Renal cortical epithelial cell (primary cell): ENCODE results near the gene DLL1. TPM values are rescaled to one million over a fixed set of nuclear protein-coding genes. Genes with fewer than 3 reads are reported as not detected.

Experiments
- DNase-seq: peaks from one replicate; pipeline ENCODE4 v3.0.0-alpha.2; 2011; ENCODE audit warnings: low read depth
- total RNA-seq: library from RNA; depleted of rRNA; stranded (reverse); fragments of >200 nt; gene quantifications from 2 replicates; pipeline ENCODE4 v1.2.3, GENCODE V29; 2014

DLL1 gene
- total RNA-seq, 1 donor from 2014 or later: 0.15 TPM

DNA sequence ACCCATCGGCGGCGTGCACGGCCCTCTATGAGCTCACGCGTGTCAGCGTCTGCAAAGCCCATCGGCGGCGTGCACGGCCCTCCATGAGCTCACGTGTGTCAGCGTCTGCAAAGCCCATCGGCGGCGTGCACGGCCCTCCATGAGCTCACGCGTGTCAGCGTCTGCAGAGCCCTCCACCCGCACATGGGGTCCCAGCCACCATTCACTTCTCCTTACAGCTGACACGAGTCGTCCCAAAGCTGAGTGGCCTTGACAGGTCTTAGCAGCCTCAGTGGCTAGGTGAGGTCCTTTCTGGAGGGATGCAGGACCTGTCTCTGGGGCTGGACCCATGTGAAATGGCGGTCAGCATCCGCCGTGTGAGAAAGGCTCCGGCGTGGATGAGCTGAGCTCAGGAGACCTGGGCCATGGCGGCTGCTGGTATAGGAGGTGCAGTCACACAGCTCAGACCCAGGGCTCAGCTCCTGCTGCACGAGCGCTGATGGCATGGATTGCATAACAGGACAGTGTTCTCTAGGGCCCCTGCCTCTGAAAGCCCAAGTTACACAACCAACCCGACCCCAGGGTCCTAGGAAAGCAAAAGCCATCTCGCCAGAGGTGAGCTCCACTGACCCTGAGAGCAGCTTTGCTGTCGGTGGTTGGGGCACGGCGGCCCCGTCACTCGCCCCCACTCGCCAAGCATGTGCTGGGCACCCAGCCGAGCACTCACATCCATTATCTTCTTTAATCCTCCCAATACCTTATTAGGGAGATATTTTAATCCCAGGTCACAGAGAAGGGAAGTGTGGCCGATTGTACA lies 38.9 kb downstream of the DLL1 start:
- no peak for DNase-seq

DNA sequence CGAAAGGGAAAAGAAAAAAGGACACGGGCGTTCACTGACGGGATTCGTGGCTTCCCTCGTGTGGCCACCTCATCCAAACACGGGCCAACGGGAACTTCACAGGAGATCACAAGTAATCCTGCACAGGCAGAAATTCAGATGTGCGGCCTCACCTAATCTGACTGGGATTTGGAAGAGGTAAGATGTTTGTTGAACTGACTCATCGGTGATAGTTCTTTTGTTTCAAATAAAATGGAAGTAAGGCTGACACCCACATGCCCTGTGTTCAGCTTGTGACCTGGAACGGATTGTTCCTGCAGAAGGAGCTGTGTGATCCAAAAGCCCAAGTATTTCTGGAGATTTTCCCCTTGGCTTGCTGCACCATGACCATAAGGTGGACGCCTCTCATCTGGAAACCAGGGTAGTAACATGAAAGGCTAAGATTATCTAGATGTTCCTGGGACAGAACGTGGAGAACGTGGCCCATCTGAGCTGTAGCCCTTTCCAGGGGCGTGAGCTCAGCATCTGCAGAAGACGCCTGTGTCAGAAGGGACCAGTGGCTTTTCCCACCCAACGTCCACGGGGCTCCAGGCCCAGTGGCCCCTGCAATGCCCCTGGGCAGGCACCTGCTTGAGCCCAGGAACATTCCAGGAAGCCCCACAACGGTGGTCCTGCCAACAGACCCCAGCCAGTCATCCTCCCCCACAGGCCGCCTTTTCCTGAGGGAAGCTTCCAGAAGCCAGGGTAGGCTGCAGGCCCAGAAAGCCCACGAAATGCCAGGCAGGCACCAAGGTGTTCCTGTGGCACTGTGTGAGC lies 39.7 kb downstream of the DLL1 start:
- no peak for DNase-seq

DNA sequence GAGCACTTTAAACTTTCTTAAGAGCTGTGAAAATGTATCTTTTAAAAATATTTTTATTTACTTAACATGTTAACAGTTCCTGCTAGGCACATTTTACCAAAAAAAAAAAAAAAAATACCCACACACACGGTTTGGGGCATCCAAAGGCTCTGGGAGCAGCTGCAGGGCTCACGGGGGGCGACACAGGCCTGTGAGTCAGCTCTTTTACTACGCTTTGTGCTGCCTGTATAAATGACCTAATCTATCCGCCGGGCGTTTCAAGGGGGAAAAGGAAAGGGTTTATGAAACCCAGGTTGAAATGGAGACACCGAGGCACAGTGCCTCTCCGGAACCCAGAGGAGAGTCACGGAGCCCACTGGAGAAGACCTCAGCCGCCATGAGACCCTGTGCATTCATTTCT lies 40.4 kb downstream of the DLL1 start:
- DNase-seq: no peak

DNA sequence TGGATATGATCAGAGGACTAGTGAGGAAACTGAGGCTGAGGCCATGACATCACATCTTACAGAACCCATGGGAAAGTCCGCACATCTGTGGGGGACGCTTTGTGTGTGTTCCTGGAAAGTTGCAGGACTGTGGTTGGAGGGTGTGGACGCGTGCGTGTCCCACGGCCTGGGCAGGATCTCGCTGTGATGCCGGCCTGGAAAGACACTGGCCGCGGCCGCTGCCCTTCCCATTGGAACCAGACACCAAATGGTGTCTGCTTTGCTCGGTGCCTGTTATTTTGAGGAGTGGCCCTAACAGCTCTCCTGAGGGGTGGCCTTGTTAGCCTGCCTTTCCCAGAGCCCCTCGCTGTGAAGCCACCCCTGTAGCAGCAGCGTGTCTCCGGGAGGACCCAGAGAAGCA lies 41.1 kb downstream of the DLL1 start:
- DNase-seq: no peak

DNA sequence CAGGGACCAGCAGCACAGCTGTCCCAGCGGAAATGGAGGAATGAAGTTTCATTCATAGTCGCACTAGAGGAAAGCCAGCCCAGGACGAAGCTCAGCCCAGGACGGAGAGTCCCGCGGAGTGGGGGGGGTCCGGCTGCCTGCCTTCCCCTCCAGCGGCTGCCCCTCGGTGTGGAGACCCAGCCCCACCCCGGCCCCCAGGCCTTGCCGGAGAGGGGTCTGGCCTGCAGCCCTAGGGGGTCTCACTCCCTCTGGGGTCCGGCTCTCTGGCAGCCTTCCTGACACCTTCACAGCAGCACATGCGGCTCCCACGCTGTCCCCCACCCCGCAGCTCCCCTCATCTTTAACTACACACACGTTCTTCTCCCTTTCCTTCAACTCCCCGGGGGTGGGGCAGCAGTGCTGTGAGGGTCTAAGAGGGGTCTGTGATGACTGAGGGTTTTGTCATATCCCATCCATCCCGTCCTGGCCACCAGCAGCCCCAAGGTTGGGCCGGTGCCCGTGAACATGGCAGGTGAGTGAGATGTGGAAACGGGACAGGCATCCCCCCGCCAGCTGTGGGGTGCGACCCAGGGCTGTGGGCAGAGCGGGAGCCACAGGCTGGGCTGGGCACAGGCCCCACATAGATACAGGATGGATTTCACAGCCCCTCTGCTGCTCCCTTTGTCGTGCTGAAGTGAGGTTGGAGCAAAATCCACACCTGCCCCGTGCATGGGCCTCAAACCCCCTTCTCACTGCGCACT lies 41.8 kb downstream of the DLL1 start:
- no peak for DNase-seq

DNA sequence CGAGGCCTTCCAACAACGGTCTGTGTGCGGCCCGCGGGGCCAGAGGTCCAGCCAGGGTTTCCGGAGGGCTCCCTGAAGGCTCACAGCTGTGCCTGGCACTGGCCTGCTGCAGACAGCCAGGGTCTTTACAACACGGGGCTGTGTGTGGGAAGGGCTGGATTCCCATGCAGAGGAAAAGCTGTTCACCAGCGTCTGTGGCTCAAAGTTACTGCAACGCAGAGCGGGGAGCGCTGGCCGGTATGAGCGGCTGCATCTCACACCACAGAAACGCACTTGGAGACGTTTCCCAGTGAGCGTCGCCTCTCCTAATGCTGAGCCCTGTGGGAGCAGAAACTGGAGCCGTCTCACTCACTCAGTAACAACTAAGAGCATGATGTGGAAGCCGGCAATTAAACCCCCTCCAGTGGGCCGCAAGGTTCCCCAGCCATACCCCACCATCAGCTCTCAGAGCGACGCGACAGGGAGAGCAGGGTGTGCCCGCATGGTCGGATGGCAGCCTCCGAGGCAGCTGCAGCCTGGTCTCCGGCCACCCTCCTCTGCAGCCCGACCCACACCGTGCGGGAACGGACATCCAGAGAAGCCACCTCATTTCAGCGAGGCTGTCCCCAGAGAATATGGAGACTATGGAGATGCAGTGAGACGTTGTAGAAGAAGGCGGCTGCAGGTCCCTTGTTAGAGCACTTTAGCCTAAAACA lies 42.6 kb downstream of the DLL1 start:
- no peak for DNase-seq

DNA sequence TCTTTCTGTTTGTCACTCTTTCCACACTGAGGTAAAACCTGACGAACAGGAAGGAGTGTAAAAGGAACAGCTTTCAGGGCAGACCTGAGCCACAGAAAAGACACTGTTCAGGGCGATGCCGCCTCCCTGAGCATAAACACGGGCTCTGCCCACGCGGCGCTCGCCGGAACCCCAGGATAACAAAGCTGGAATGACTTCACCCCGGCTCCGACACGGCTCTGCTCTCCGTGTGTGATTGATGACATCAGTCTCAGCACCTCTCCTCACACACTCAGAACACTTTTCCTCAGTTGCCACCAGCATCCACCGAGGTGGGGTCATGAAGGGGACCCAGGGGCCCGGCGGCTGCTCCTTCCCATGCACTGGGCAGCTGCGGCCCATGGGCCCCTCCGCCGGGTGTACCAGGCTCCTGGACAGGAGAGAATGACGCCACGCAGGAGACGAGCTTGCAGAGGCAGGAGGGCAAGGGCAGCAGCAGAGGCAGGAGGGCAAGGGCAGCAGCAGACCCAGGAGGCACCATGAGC lies 43.6 kb downstream of the DLL1 start:
- no peak for DNase-seq

DNA sequence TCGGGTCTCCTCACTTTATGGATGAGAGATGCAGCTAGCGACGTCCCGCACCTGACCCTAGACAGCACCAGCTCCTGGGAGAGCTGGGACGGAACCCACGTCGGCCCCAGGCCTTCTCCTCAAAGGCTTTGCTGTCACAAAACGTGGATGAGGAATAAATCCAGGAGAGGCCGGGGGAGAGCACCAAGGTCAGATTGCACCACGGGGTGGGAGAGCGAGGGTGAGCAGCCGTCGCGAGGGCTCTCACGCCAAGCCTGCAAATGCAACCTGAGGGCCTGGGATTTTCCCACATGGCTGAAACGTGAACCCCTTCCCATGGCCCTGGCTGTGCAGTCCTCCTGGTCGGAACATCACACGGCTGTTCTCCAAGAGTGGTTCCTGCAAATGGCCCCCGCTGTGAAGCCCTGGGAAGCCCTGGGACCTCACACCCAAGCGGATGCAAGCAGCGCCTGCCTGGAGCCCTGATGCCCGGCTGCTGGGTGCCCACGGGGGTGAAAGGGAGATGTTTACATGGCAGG lies 45.3 kb downstream of the DLL1 start:
- DNase-seq: no peak

DNA sequence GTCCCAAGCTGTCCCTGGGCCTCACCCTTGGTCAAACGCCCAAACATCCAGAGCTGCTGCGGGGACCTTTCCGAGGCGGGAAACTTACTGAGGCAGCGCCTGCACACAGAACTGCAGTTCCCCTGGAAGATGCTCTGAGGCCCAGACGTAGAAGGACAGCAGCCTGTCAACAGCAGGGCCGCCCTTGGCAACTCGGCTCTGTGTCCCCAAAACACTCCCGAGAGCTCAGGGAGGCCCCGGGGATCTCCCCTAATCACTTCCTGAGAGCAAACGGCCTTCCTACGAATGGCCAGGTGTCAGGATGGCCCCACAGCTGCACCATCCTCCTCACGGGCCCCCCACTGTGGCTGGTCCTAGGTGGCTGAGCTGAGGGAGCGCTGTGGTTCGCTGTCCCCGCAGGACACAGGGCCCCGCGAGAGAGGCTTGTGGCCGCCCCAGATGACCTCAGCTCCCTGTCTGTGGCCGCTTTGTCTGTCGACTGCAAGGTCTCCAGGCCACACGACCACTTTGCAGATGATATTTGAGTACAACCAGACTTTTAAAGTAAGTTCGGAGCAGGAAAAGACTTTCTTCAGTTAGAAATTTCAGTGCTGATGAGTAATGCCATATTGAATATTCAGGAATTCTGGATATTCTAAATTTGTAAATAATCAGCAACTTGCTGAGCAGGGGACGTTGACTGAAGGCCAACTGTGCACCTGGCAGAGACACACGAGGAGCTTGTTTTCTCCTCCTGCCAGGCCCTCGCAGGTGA lies 46.0 kb downstream of the DLL1 start:
- no peak for DNase-seq

DNA sequence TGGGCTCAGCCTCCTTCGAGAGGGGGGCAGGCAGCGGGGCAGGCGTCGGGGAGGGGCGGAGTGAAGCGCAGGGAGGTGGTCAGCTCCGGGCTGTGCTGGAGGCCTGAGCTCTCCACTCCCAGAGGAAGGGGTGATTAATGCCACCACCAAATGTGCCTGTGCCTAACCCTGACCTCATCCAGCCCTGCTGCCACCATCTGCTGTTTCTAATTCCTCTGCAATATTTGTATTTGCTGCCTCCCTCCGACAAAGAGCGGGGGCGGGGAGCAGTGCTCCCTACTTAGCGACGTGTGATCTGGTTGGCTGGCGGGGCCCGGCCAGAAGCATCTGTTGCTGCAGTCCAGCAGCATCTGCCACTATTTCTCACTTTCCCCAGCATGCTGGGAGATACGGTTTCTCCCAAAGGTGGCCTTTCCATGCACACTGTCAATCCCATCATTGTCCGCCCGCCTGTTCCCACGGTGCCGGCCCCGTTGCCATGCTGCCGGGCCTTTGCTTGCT lies 47.0 kb downstream of the DLL1 start:
- DNase-seq: no peak

DNA sequence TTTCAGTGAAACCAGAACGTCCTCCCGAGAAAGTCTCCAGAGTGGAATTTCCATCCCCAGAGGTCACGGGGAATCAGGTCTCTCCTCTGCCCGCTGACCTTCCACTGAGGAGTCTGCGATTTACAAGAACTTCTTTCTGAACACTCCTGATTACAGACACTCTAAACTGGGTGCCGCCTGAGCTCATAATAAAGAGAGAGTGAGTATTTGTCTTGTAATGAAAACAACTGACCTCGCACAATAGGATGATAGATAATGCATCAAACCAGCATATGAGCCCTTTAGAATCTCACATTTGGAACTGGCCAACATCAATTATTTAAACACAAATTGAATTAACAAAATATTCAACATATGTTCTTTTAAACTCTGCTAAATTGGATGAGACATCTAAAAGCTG lies 47.5 kb downstream of the DLL1 start:
- no peak for DNase-seq

DNA sequence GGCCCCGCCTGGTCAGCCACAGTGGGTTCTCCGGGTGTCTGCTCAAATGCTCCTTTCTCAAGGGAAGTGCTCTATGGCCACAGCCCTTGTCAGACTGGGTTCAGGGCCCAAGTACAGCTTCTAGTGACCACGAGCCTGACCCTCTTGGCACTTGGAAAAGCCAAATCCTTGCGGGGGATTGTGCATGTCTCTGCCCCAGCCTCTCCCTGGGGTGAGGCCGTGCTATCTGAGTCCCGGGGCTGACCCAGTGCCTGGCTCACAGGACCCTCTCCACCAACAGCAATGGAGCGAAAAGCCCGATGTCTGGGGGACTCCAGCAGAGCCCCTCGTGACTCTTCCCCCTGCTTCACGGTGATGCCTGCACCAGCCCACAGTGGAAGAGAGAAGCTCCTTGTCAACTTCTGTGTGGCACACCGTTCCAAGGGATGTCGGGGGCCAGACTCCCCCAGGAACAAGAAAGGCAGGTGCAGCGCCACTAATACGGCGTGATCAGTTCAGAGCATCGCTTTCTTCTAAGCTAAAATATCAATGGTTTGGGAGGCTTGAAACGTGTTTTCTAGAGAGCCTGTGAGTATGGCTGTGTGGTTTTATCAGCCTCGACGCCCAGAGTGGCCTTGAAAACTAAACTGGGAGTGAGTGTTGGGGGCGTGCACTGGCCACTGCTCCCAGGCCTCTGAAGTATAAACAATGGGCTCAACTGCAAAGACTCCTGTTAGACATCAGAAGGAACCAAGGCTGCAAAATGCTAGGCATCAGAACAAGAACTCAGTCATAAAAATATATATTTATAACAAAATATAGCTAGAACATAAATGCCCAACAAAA lies 51.9 kb downstream of the DLL1 start:
- DNase-seq: no peak

DNA sequence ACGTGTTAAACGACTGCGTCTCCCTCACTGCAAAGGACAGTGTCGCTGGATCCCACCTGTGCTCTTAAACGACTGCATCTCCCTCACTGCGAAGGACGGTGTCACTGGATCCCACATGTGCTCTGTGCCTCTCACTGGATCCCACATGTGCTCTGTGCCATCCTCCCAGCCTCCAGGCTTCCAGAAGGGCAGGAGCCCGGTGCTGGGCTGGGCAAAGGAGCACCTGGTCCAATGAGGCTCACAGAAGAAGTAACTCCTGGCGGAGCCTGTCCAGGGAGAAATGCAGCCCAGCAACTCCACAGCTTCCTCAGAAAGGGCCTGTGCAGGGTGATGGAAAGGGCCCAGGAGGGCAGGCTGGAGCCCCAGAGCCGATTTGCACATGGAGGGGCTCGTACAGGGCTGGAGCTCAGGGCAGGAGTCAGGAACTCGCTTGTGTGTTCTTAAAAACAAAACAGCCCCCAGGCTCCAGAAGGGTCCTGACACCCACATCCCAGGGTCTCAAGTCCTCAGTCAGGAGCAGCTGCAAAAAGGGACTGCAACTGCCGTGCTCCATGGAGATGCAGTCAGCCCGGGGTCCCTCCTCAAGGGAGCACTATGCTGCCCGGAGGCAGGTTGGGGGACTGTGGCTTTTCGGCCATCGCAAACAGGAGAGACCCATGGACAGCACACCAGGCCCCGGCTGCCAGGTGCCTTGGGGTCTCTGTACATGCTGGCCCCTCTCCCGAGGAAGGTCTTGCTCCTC lies 52.7 kb downstream of the DLL1 start:
- DNase-seq: no peak

DNA sequence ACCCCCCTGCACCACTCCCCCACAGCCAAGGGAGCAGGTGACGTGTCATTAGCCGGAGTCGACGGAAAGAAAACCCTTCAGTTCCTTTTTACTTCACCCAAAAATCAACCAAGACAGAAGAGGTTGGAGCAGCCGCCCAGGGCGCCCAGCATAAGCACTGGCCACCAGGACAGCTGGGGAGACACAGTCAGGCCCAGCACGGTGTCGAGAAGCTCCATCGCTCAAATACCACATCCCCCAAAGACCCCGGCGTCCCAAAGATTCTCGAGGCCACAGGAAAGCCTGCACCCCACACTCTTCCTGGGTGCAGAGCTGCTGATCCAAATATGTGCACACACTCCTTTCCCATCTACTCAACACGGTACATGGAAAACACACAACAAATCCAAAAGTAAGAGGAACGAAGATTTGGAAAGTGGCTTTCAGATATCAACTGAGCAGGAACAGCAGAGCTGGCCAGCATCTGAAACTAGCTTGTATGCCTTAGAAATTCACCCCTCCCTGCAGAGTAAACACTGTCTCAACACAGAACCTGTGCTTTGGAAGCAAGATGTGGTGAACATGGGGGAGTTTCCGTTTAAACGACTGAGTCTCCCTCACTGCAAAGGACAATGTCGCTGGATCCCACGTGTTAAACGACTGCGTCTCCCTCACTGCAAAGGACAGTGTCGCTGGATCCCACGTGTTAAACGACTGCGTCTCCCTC lies 54.6 kb downstream of the DLL1 start:
- DNase-seq: no peak

DNA sequence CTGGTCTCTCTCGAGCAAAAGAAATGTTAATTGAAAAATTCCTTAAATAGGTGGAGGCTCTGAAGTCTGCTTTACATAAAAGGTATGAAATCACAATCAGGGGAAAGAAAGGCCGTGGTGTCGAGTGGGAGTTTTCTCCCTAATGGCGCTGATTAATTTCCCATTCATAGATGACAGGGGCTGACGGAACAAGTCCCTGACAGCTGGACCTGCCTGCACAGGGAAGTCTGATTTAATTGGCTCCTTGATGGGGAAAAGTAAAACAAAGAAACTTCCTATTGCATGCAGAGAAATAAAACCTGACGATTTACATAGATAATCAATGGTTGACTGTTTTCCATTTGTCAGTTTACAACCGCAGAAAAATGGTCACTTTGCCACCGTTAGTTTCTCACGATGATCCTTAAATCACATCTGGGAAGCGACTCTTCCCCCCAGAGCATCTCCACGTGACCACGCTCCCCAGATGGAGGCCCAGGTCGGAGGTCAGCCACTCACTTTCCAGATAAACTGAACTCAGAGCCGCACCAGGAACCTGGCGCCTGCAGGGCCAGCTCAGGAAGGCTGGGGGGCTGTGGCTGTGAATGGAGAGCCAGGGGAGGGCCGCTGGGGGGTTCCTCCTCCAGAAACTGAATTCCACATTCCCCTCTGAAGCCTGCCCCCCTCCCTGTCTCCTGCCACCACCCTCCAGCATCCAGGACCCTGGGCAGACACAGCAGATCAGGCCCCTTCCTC lies 55.3 kb downstream of the DLL1 start:
- no peak for DNase-seq

DNA sequence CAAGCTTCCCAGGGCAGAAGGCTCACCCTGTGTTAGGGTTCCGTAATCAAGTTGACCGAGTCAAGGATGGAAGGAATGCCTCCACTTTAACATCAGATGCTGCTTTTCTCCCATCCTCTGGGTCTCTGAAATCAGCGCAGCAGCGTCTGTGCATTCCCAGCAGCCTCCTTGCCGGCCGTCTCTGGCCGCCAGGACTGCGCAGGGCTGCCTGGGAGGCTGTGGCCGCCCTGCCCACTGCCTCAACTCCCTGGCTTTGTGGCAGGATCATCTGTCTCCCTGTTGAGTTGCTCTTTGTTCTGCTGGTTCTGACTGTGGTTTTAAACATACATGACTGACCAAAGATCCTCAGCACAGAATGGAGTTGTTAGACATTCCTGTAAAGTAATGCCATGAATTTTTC lies 56.5 kb downstream of the DLL1 start:
- DNase-seq: no peak
